Measurements from ENCODE around the gene DUSP1. TPM values are rescaled to one million over a fixed set of nuclear protein-coding genes. Genes with fewer than 3 reads are reported as not detected.

Gene DUSP1
- total and polyA plus RNA-seq, 10 of the 15 experiments (the other 5 are each of a cell fraction or from before 2014, with no cell fraction given) = 1.4 to 6.2 (median 3.9) TPM

DNA sequence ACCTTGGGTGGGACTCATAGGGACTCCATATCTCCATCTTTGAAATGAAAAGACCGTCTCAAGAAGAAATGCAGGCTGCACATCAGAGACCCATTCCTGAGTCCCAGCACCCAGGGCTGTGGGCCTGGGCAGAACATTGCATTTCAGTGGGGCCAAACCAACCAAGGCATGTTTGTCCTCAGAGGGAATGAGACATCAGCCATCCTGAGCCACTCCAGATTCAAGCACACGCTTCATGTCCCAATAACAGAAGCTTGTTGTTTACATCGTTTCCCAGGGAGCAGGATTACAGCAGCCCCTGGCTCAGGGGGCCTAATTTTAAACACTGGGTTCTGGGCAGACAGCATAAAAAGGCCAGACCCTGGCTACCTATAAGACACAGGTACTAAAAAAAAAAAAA, 24.3 kb downstream of the DUSP1 start:
- WGBS (ENCODE audit: insufficient coverage, insufficient replicate concordance, low lambda C conversion rate, missing lambda C conversion rate) = 31% methylated on average over 3 of the region's 3 CpGs
- SMC1A ChIA-PET (ENCODE audit: uncharacterized antibody, unreplicated experiment) = no interaction called here

DNA sequence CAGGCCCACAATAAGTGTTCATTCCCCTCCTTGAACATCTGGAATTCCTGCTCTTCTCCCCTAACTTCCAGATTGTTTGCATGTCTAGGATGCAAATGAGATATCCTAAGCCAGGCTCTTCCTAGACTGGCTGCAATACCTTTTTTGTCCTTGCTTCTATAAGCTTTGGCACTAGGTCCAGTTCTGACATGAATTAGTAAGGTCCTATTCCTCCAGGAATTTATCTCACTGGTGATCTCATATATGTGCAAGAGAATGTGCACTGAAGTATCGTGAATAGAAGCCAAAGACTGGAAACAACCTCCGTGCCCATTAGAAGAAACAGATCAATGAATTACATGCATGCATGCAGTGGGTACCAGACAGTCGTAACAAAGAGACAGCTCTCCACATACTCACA, 25.2 kb downstream of the DUSP1 start:
- Histone ChIP-seq H3K79me2 (ENCODE audit: control insufficient read depth, insufficient read depth, low read length) (no peaks in the 10 kb centered on the region), H3K9ac (ENCODE audit: control insufficient read depth, insufficient read depth, low read length) (no peak overlapping the region), H3K4me3 (no peak overlapping the region), H3K27me3 (replicated peaks in 1 of 2; ENCODE audit: control insufficient read depth in 2 of 2, insufficient read depth in 2 of 2, low read length in 1 of 2) (no peaks in the 10 kb centered on the region), H3K9me3 (replicated peaks; ENCODE audit: control insufficient read depth, insufficient read depth, low read length) (no peaks in the 10 kb centered on the region; the same call in 2 of the 3 replicates), H4K20me1 (ENCODE audit: control insufficient read depth, insufficient read depth) (no peaks in the 10 kb centered on the region), H3K4me1 (ENCODE audit: control insufficient read depth, insufficient read depth, low read length) (peaks cover 3% of the 10 kb centered on the region), H3K36me3 (ENCODE audit: control insufficient read depth in 2 of 2, insufficient read depth in 2 of 2, low read length in 1 of 2) (no peaks in the 10 kb centered on the region), H3K4me2 (ENCODE audit: control insufficient read depth, insufficient read depth) (no peak overlapping the region), H2AFZ (ENCODE audit: control insufficient read depth, low read depth, low read length) (no peak overlapping the region), H3K27ac (ENCODE audit: control insufficient read depth, insufficient read depth) (no peak overlapping the region)
- in situ Hi-C loops (cut with MboI) = no loop called here
- ChIA-PET CTCF (interaction anchor here (0.9 kb wide), 1 partner anchor 134 kb away, joined by 4 read pairs; no protein-coding TSS in a partner anchor), SMC1A (ENCODE audit: uncharacterized antibody, unreplicated experiment) (no interaction called here), RAD21 (ENCODE audit: unreplicated experiment) (no interaction called here), POLR2A (no interaction called here)
- no peak for DNase-seq (ENCODE audit: low read depth, low spot score)
- no peak for FAIRE-seq
- 48% methylated on average over 3 of the region's 3 CpGs for WGBS (ENCODE audit: insufficient coverage, insufficient replicate concordance, low lambda C conversion rate, missing lambda C conversion rate)
- ATAC-seq = no peak
- intact Hi-C loops (cut with micrococcal nuclease; ENCODE audit: unreplicated experiment) = no loop called here
- BruUV-seq (replicated peaks) = no TSS peak
- TF ChIP-seq SPI1 (IDR thresholded peaks at IDR 0.05; ENCODE audit: borderline replicate concordance, insufficient read depth, low read depth, low read length) = no peak
- TF ChIP-seq LARP7 (IDR thresholded peaks at IDR 0.05) = no peak
- no peak for TF ChIP-seq PAX5 (IDR thresholded peaks at IDR 0.05; ENCODE audit: borderline replicate concordance, low read depth, low read length)
- TF ChIP-seq RAD51 (IDR thresholded peaks at IDR 0.05) = no peak
- no peak for TF ChIP-seq PKNOX1 (IDR thresholded peaks at IDR 0.05)
- TF ChIP-seq, protein P1, sequence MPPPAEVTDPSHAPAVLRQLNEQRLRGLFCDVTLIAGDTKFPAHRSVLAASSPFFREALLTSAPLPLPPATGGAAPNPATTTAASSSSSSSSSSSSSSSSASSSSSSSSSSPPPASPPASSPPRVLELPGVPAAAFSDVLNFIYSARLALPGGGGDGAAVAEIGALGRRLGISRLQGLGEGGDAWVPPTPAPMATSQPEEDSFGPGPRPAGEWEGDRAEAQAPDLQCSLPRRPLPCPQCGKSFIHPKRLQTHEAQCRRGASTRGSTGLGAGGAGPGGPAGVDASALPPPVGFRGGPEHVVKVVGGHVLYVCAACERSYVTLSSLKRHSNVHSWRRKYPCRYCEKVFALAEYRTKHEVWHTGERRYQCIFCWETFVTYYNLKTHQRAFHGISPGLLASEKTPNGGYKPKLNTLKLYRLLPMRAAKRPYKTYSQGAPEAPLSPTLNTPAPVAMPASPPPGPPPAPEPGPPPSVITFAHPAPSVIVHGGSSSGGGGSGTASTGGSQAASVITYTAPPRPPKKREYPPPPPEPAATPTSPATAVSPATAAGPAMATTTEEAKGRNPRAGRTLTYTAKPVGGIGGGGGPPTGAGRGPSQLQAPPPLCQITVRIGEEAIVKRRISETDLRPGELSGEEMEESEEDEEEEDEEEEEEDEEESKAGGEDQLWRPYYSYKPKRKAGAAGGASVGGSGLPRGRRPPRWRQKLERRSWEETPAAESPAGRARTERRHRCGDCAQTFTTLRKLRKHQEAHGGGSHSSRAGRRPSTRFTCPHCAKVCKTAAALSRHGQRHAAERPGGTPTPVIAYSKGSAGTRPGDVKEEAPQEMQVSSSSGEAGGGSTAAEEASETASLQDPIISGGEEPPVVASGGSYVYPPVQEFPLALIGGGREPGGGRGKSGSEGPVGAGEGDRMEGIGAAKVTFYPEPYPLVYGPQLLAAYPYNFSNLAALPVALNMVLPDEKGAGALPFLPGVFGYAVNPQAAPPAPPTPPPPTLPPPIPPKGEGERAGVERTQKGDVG (CRISPR knock-in tag; IDR thresholded peaks at IDR 0.05) = no peak
- TF ChIP-seq IKZF2 (IDR thresholded peaks at IDR 0.05) = no peak
- no peak for TF ChIP-seq ZNF622 (IDR thresholded peaks at IDR 0.05)
- no peak for TF ChIP-seq TCF3 (IDR thresholded peaks at IDR 0.05; ENCODE audit: borderline replicate concordance, insufficient read depth, low read depth, low read length)
- TF ChIP-seq PAX8 (IDR thresholded peaks at IDR 0.05) = no peak
- no peak for TF ChIP-seq WRNIP1 (IDR thresholded peaks at IDR 0.05; ENCODE audit: borderline replicate concordance, low read depth, low read length)

More for the DNA sequence above, 24.3 kb downstream of the DUSP1 start:
- ChIA-PET RAD21 (ENCODE audit: unreplicated experiment) (interaction anchor here (0.7 kb wide), 1 partner anchor 27 kb away, joined by 3 read pairs; no protein-coding TSS in a partner anchor), POLR2A (no interaction called here), CTCF (interaction anchor here (0.7 to 1.1 kb wide), 2 partner anchors 32 to 186 kb away, joined by 3 read pairs; no protein-coding TSS in a partner anchor)
- intact Hi-C loops (cut with micrococcal nuclease; ENCODE audit: unreplicated experiment) (no loop called here), in situ Hi-C loops (cut with MboI) (no loop called here)
- no TSS peak for BruUV-seq (replicated peaks)
- Histone ChIP-seq H4K20me1 (ENCODE audit: control insufficient read depth, insufficient read depth) (no peaks in the 10 kb centered on the region), H3K4me1 (ENCODE audit: control insufficient read depth, insufficient read depth, low read length) (peaks cover 3% of the 10 kb centered on the region), H3K9ac (ENCODE audit: control insufficient read depth, insufficient read depth, low read length) (no peak overlapping the region), H3K79me2 (ENCODE audit: control insufficient read depth, insufficient read depth, low read length) (no peaks in the 10 kb centered on the region), H3K27ac (ENCODE audit: control insufficient read depth, insufficient read depth) (no peak overlapping the region), H2AFZ (ENCODE audit: control insufficient read depth, low read depth, low read length) (no peak overlapping the region), H3K9me3 (replicated peaks; ENCODE audit: control insufficient read depth, insufficient read depth, low read length) (no peaks in the 10 kb centered on the region; the same call in 2 of the 3 replicates), H3K36me3 (ENCODE audit: control insufficient read depth in 2 of 2, insufficient read depth in 2 of 2, low read length in 1 of 2) (no peaks in the 10 kb centered on the region), H3K4me3 (no peak overlapping the region), H3K27me3 (replicated peaks in 1 of 2; ENCODE audit: control insufficient read depth in 2 of 2, insufficient read depth in 2 of 2, low read length in 1 of 2) (no peaks in the 10 kb centered on the region), H3K4me2 (ENCODE audit: control insufficient read depth, insufficient read depth) (no peak overlapping the region)
- ATAC-seq (no peak), DNase-seq (ENCODE audit: low read depth, low spot score) (no peak), FAIRE-seq (no peak)
- TF ChIP-seq HCFC1 (IDR thresholded peaks at IDR 0.05; ENCODE audit: low read length) (no peak), EED (IDR thresholded peaks at IDR 0.05; ENCODE audit: low read depth) (no peak), STAT3 (IDR thresholded peaks at IDR 0.05; ENCODE audit: low read depth, low read length) (no peak), SREBF2 (IDR thresholded peaks at IDR 0.05; ENCODE audit: low read length) (no peak), CHD1 (IDR thresholded peaks at IDR 0.05; ENCODE audit: low read depth, low read length) (no peak), SRF (IDR thresholded peaks at IDR 0.05; ENCODE audit: low read depth in 2 of 2, low read length in 2 of 2) (no peak)

Measured in GM12878 (cell line).